ENCODE measurements around the gene PRSS36. TPM values are rescaled to one million over a fixed set of nuclear protein-coding genes. Genes with fewer than 3 reads are reported as not detected.
A peak's percentile ranks its signal among the peaks of the same experiment; 100 is the strongest.
"Not testable (repeated sequence)": the region's sequence is repeated elsewhere in the genome, so short reads cannot be mapped to it uniquely, and the experiment has no call there.

The PRSS36 gene
- total RNA-seq, 2 experiments from 2014 or later, result 0.95 to 1.3 TPM

DNA sequence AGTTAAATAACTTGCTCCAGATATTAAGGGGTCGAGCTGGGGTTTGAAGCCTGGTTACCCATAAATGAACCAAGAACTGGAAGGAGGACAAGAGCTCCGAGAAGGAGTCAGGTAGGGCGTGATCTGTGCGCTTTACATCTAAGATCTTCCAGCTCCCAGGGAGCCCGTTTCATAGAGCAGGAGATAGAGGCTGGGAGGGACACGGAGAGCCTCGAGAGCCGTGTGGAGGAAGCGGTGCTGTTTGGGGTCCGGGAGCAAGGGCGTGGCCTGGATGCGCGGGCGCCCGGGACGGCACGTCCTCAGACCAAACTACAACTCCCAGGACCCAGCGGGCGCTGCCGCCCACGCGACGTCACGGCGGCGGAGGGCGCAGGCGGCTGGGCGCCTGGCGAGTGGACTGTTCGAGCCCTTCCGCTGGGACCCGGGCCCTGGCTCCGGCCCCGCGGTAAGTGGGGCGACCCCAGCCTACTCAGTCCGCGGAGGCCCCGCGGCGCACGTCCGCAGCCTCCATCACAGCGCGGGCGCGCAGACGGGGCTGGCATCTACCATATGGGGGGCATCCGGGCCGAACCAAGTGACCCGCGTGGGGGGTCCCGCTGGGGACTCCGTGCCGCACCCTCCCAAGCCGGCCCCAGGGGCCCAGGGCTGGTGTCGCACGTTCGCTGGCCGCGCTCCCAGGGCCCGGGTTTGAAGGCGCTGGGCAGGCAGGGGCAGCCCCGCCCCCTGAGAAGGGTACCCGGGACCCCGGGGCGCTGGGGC is 41.7 kb downstream of the PRSS36 start, which contains the start of gene BCKDK:
BCKDK (plus strand) TSS at position 352 of the 759 bp plus-strand sequence. CDS start 838 bp downstream, outside the sequence.
- H3K4me3 Mint-ChIP-seq, result peak within 1 kb of the TSS; percentile 80
- H3K4me1 Mint-ChIP-seq (ENCODE audit: low read depth), result peaks cover 31% of the 10 kb centered on the region
- H3K9me3 Mint-ChIP-seq (ENCODE audit: insufficient read depth), result no peaks in the 10 kb centered on the region
- ChIA-PET POLR2A (interaction anchor here (0.6 to 1.4 kb wide), 2 partner anchors 9 to 1201 kb away, joined by 3 to 4 read pairs; partner anchors contain the start of gene KAT8), CTCF (interaction anchor here (1.5 to 2.3 kb wide), 3 partner anchors 34 to 157 kb away, joined by 4 to 9 read pairs (median 5); partner anchors contain the start of genes ZNF646 and ZNF668)
- peaks cover 30% of the 10 kb centered on the region for H3K36me3 Mint-ChIP-seq (ENCODE audit: low read depth)
- peak; percentile 83 for DNase-seq
- no peaks in the 10 kb centered on the region for H3K27me3 Mint-ChIP-seq (ENCODE audit: low read depth)
- ATAC-seq, result peak; percentile 89
- H3K27ac Mint-ChIP-seq, result peak within 1 kb of the TSS; percentile 86

DNA sequence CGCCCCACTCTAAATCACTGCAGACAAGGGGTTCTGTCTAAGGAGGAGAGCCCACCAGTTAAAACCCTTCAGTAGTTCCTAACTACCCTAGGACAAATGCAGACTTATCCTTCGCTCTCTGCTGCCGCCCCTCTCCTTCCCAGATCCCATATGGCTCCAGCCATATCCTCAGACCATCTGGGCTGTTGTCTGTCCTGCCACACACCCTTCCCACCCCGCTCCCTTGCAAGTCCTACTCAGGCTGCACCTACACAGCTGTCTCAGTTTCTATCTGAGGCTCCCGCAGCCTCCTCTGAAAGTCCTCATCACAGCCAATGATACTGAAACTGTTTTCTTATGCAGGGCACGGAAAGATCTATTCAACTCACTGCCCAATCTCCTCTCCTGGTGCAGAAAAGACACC is 42.4 kb downstream of the PRSS36 start:
- Mint-ChIP-seq H3K4me1 (ENCODE audit: low read depth) (peaks cover 29% of the 10 kb centered on the region), H3K27me3 (ENCODE audit: low read depth) (no peaks in the 10 kb centered on the region), H3K4me3 (peak overlapping the region; percentile 80), H3K27ac (peak overlapping the region; percentile 86), H3K9me3 (ENCODE audit: insufficient read depth) (no peaks in the 10 kb centered on the region), H3K36me3 (ENCODE audit: low read depth) (peaks cover 27% of the 10 kb centered on the region)
- ChIA-PET CTCF (interaction anchor here (1.5 to 2.3 kb wide), 3 partner anchors 34 to 157 kb away, joined by 4 to 9 read pairs (median 5); partner anchors contain the start of genes ZNF646 and ZNF668), POLR2A (interaction anchor here (0.6 to 1.4 kb wide), 2 partner anchors 10 to 1201 kb away, joined by 3 to 4 read pairs; partner anchors contain the start of gene KAT8)
- ATAC-seq (peak; percentile 2), DNase-seq (no peak)

DNA sequence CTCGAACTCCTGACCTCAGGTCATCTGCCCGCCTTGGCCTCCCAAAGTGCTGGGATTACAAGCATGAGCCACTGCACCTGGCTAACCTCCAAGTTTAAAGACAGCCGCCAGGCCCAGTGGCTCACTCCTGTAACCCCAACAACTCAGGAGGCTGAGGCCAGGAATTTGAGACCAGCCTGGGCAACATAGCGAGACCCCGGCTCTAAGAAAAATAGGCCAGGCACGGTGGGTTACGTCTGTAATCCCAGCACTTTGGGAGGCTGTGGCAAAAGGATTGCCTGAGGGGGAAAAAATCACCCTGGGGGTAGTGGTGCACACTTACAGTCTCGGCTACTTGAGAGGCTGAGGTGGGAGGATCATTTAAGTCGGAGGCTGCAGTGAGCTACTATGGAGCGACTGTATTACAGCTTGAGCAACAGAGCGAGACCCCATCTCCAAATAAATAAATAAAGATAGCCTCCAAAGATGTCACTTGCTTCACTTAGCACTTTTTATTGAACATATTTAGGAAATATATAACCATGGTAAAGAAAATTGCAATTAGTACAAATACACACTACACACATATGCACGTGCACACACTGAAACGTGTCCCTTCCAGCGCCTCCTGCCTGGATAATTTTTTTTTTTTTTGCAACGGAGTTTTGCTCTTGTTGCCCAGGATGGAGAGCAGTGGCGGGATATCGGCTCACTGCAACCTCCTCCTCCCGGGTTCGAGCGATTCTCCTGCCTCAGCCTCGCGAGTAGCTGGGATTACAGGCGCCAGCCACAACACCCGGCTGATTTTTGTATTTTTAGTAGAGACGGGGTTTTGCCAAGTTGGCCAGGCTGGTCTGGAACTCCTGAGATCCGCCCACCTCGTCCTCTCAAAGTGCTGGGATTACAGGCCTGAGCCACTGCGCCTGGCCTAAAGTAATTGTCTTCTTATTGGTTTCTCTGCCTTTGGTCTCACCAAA is 43.1 kb downstream of the PRSS36 start:
- ChIA-PET POLR2A (interaction anchor here (1.4 kb wide), 1 partner anchor 11 kb away, joined by 4 read pairs; the partner anchor contains the start of gene KAT8), CTCF (interaction anchor here (1.5 to 2.3 kb wide), 3 partner anchors 33 to 156 kb away, joined by 4 to 9 read pairs (median 5); partner anchors contain the start of genes ZNF646 and ZNF668)
- Mint-ChIP-seq H3K4me3 (peak overlapping the region; percentile 80), H3K9me3 (ENCODE audit: insufficient read depth) (no peaks in the 10 kb centered on the region), H3K36me3 (ENCODE audit: low read depth) (peaks cover 23% of the 10 kb centered on the region), H3K27ac (peak overlapping the region; percentile 86), H3K4me1 (ENCODE audit: low read depth) (peaks cover 29% of the 10 kb centered on the region), H3K27me3 (ENCODE audit: low read depth) (no peaks in the 10 kb centered on the region)
- ATAC-seq (no peak), DNase-seq (no peak)

DNA sequence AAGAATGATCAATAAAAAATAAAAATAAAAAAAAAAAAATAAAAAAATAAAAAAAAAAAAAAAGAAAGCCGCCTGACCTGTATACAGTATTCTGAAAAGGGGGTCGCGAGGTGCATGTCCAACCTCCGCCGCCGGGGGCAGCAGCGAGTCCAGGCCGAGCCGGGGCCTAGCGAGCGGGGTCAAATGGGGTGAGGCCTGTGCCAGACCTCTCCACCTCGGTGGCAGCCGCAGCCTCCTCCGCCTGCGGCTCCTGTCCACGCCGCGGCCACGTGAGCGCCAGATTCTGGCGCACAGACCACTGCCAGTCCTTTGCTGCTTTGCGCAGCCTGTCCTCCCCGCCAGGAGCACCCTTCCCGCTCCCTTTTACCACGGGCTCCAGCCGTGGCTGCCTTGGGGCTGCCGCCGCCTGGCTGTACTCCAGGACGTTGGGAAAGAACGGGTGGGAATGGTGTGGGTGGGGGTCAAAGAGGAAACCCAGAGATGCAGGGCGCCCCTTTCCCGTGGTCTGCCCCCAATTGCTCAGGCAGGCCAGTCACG is 44.1 kb downstream of the PRSS36 start:
- ChIA-PET CTCF (no interaction called here), POLR2A (no interaction called here)
- H3K4me1 Mint-ChIP-seq (ENCODE audit: low read depth), result peaks cover 28% of the 10 kb centered on the region
- H3K9me3 Mint-ChIP-seq (ENCODE audit: insufficient read depth), result no peaks in the 10 kb centered on the region
- ATAC-seq, result peak; percentile 61
- peak overlapping the region; percentile 28 for H3K4me3 Mint-ChIP-seq
- peak; percentile 86 for DNase-seq
- no peaks in the 10 kb centered on the region for H3K27me3 Mint-ChIP-seq (ENCODE audit: low read depth)
- peaks cover 15% of the 10 kb centered on the region for H3K36me3 Mint-ChIP-seq (ENCODE audit: low read depth)
- peak overlapping the region; percentile 74 for H3K27ac Mint-ChIP-seq

DNA sequence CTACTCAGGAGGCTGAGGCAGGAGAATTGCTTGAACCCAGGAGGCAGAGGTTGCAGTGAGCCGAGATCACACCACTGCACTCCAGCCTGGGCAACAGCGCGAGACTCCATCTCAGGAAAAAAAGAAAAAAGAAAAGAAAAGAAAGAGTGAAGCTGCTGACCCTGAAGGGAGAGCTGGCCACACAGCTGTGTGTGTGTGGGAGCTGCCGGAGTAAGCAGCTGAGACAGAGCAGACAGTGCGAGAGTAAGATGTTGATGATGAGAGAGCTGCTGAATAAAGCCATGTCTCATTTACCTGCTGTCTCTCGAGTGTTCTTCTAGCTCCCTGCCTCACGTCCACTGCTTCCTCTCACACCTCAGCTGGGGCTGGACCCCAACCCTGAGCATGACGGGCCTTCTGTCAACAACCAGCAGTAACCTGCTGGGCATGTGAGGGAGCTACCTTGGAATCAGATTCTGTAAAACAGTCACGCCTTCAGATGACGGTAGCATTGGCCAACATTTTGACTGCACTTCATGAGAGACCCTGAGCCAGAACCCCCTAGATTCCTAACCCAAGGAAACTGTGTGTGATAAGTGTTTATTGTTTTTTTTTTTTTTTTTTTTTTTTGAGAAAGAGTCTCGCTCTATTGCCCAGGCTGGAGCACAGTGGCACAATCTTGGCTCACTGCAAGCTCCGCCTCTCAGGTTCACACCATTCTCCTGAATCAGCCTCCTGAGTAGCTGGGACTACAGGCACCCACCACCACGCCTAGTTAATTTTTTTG is 48.8 kb downstream of the PRSS36 start:
- not testable (repeated sequence) for DNase-seq; H3K27me3 Mint-ChIP-seq (ENCODE audit: low read depth); H3K4me1 Mint-ChIP-seq (ENCODE audit: low read depth); H3K27ac Mint-ChIP-seq; H3K9me3 Mint-ChIP-seq (ENCODE audit: insufficient read depth); ATAC-seq; H3K36me3 Mint-ChIP-seq (ENCODE audit: low read depth); H3K4me3 Mint-ChIP-seq
- ChIA-PET CTCF (interaction anchor here (1.0 to 4.2 kb wide), 4 partner anchors 27 to 116 kb away, joined by 3 to 21 read pairs (median 8); partner anchors contain the start of genes HSD3B7, ZNF646 and ZNF668), POLR2A (interaction anchor here (0.7 to 1.5 kb wide), 5 partner anchors 9 to 173 kb away, joined by 3 to 4 read pairs (median 3); partner anchors contain the start of gene KAT8)

DNA sequence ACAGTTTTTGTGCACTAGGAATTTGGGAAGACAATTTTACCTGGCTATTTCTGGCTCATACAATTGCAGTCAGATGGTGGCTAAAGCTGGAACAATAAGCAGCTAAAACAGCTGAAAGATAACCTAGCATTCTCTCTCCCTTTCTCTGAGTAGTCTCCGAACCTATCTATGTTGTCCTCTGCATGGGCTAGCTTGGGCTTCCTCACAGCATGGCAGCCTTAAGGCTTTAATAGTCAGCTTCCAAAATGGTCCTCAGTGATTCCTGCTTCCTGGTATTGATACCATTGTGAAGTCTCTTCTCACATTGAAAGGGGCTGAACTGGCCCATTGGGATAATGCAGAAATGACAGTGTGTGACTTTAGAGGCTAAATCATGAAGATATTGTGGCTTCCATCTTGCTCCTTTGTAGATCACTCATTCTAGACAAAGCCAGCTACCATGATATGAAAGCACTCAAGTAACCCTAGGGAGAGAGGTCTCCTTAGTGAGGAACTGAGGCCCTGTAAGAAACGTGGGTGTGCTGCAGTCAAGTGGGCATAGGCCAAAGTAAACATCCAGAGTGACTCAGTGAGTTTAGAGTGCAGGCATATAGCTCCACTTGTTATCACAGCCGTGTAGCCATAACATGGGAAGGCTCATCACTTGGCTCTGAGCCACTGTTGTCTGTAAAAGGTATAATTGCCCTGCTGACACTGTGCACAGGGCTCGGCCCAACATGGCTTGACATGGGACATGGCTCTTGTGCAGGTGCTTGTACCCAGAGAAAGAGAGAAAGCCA is 49.8 kb downstream of the PRSS36 start:
- POLR2A ChIA-PET, result interaction anchor here (1.2 to 1.5 kb wide), 2 partner anchors 17 to 80 kb away, joined by 3 to 4 read pairs; partner anchors contain the start of gene KAT8
- H3K27ac Mint-ChIP-seq, result no peak overlapping the region
- no peak for ATAC-seq

DNA sequence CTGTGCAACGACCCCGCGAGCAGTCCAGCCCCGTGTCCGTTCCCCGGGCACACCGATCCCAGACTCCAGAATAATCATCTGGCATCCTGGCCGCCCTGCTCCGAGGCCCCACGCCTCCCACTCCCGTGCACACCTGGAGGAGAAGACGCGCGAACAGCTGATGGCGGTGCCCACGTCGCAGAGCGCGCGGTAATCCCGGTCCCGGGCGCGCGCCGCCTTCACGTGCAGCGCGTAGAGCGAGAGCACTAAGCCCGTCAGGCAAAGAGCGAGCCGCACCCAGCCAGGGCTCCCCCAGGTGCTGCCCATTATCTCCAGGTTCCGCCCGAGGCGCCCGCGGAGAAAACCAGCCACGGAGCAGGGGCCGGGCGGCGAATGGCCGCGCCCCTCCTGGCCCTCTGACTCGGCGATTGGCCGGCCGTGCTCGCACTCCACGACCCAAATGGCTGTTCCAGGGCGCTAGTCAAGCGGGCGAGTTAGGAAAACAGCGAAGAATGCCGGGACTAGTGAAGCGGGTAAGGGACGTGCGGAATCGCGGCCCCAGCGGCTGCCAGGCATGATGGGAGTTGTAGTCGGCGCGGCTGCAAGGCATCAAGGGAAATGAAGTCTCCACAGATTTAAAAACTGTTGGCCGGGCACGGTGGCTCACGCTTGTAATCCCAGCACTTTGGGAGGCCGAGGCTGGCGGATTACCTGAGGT is 55.3 kb downstream of the PRSS36 start, which contains the start of gene VKORC1:
VKORC1 (minus strand) TSS at position 374 of the 697 bp plus-strand sequence; CDS start at position 306, 68 bp downstream.
- Mint-ChIP-seq H3K4me3 (peak within 1 kb of the TSS; percentile 95), H3K9me3 (ENCODE audit: insufficient read depth) (no peaks in the 10 kb centered on the region), H3K27me3 (ENCODE audit: low read depth) (peaks cover 3% of the 10 kb centered on the region), H3K4me1 (ENCODE audit: low read depth) (peaks cover 34% of the 10 kb centered on the region), H3K36me3 (ENCODE audit: low read depth) (peaks cover 18% of the 10 kb centered on the region), H3K27ac (peak within 1 kb of the TSS; percentile 94)
- ChIA-PET POLR2A (interaction anchor here (0.7 to 1.5 kb wide), 6 partner anchors 20 to 137 kb away, joined by 3 to 5 read pairs (median 4); partner anchors contain the start of genes FUS, KAT8, SETD1A and STX4), CTCF (interaction anchor here (0.6 to 3.7 kb wide), 6 partner anchors 21 to 288 kb away, joined by 3 to 19 read pairs (median 6); partner anchors contain the start of genes HSD3B7, ZNF646 and ZNF668)
- DNase-seq (peak; percentile 93), ATAC-seq (peak; percentile 95)

More for the DNA sequence above, 49.8 kb downstream of the PRSS36 start:
- no peak for DNase-seq
- Mint-ChIP-seq H3K4me3 (no peak overlapping the region), H3K36me3 (ENCODE audit: low read depth) (no peaks in the 10 kb centered on the region), H3K9me3 (ENCODE audit: insufficient read depth) (no peaks in the 10 kb centered on the region), H3K27me3 (ENCODE audit: low read depth) (peaks cover 3% of the 10 kb centered on the region), H3K4me1 (ENCODE audit: low read depth) (peaks cover 10% of the 10 kb centered on the region)
- CTCF ChIA-PET, result interaction anchor here (0.7 to 4.2 kb wide), 5 partner anchors 26 to 769 kb away, joined by 3 to 21 read pairs (median 4); partner anchors contain the start of genes HSD3B7, ZNF646 and ZNF668

DNA sequence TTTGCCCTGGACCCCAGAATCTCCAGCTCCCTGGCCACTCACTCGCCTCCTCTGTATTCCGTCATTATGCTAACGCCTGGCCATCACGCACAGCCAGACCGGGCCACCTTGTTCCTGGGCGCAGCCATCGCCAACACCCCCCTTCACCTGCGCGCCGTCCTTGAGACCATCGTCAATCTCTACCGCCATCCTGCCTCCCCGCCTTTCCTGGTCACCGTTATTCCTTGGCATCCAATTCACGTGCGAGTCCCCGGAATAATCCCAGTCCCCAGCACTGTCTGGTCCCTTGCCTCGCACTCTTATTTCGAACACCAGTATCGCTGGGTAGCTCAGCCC is 55.8 kb downstream of the PRSS36 start:
- CTCF ChIA-PET, result interaction anchor here (1.0 to 3.7 kb wide), 4 partner anchors 20 to 289 kb away, joined by 4 to 19 read pairs (median 10); partner anchors contain the start of genes HSD3B7, ZNF646 and ZNF668
- H3K9me3 Mint-ChIP-seq (ENCODE audit: insufficient read depth), result no peaks in the 10 kb centered on the region

DNA sequence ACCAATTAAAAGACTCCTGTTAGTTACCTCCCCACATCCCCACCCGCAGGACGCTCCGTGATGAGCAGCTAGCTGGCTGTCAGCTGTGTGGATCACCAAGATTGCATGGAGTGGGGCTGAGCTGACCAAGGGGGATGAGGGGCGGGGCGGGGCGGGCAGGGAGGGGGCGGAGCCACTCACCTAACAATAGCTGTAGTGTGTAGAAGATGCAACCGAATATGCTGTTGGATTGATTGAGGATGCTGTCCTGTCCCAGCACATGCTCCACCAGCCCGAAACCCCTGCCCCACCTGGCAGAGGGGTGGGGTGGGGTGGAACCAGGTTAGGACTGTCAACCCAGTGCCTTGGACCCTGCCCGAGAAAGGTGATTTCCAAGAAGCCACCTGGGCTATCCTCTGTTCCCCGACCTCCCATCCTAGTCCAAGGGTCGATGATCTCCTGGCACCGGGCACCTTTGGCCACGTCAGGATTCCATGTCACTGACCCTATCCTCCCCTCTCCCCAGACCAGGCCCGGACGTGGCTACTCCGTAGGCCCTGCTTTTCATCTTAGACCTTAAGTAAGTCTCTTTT is 56.6 kb downstream of the PRSS36 start:
- peaks cover 34% of the 10 kb centered on the region for H3K4me1 Mint-ChIP-seq (ENCODE audit: low read depth)
- H3K27ac Mint-ChIP-seq, result peak overlapping the region; percentile 49
- ATAC-seq (no peak), DNase-seq (no peak)
- ChIA-PET CTCF (interaction anchor here (1.0 to 3.7 kb wide), 5 partner anchors 19 to 290 kb away, joined by 4 to 17 read pairs (median 6); partner anchors contain the start of genes ZNF646 and ZNF668), POLR2A (interaction anchor here (0.5 to 2.5 kb wide), 7 partner anchors 8 to 86 kb away, joined by 3 to 12 read pairs (median 4); partner anchors contain the start of genes FUS, KAT8, STX4 and ZNF646)
- H3K9me3 Mint-ChIP-seq (ENCODE audit: insufficient read depth), result no peaks in the 10 kb centered on the region
- H3K27me3 Mint-ChIP-seq (ENCODE audit: low read depth), result peaks cover under 1% of the 10 kb centered on the region
- H3K36me3 Mint-ChIP-seq (ENCODE audit: low read depth), result peaks cover 18% of the 10 kb centered on the region
- peak overlapping the region; percentile 95 for H3K4me3 Mint-ChIP-seq

More for the DNA sequence above, 55.8 kb downstream of the PRSS36 start:
- H3K4me3 Mint-ChIP-seq, result peak overlapping the region; percentile 95
- no peak for DNase-seq
- POLR2A ChIA-PET, result interaction anchor here (0.5 to 1.5 kb wide), 7 partner anchors 20 to 137 kb away, joined by 3 to 5 read pairs (median 4); partner anchors contain the start of genes FUS, KAT8, SETD1A and STX4
- H3K27me3 Mint-ChIP-seq (ENCODE audit: low read depth), result peaks cover 3% of the 10 kb centered on the region
- H3K27ac Mint-ChIP-seq, result peak overlapping the region; percentile 94
- no peak for ATAC-seq
- H3K4me1 Mint-ChIP-seq (ENCODE audit: low read depth), result peaks cover 34% of the 10 kb centered on the region
- peaks cover 18% of the 10 kb centered on the region for H3K36me3 Mint-ChIP-seq (ENCODE audit: low read depth)

Data from activated CD8-positive, alpha-beta T cell treated with anti-CD3 and anti-CD28 coated beads, Interleukin-2, amount 10 ng/mL, durations not matched to agents 7 days and 5 days (primary cell).